RWPE1 (cell line): ENCODE data around the gene ERBB3.
"Not testable (repeated sequence)": the region's sequence is repeated elsewhere in the genome, so short reads cannot be mapped to it uniquely, and the experiment has no call there.

Source experiments
- CTCF ChIA-PET: fragments of 350-600 bp; sonication (Branson Sonifier 250); formaldehyde crosslinking; extraction: SDS; loops from one replicate; lab custom pipeline; 2021; lab: Yijun Ruan, JAX
- POLR2A ChIA-PET: fragments of 400-600 bp; formaldehyde crosslinking; extraction: SDS; loops from one replicate; lab custom pipeline; 2020; ENCODE audit warnings: antibody characterized with exemption; ENCODE audit not compliant: low non-redundant PET; lab: Yijun Ruan, JAX
- DNase-seq: peaks from one replicate; pipeline ENCODE4 v3.0.0; 2012; ENCODE audit warnings: low spot score
- H3K27ac ChIP-seq: fragments of 450-650 bp; 2 replicates; pipeline ENCODE4 v1.5.1; 2017
- CTCF ChIP-seq: fragments of 450-650 bp; conservative IDR thresholded peaks from 2 replicates; pipeline ENCODE4 v1.5.1; 2017; ENCODE audit warnings: low read depth, mild to moderate bottlenecking

ERBB3 gene

GRCh38 chr12:56105609-56105902, 25.6 kb downstream of the ERBB3 start:
- CTCF ChIA-PET = interaction anchor here (0.6 to 1.6 kb wide), 4 partner anchors 26 to 371 kb away, joined by 3 to 5 read pairs (median 4); no protein-coding TSS in a partner anchor
- no peak overlapping the region for H3K27ac ChIP-seq
- no peak for TF ChIP-seq CTCF
- no peak for DNase-seq
- POLR2A ChIA-PET = interaction anchor here (2.7 kb wide), 1 partner anchor 12 kb away, joined by 10 read pairs; the partner anchor contains the start of gene ZC3H10

- no peak for TF ChIP-seq CTCF
- ChIA-PET CTCF (interaction anchor here (0.7 to 1.2 kb wide), 3 partner anchors 28 to 82 kb away, joined by 3 to 5 read pairs (median 4); partner anchors contain the start of genes ERBB3 and SMARCC2), POLR2A (no interaction called here)
- no peak for DNase-seq
- H3K27ac ChIP-seq = no peak overlapping the region
These were observed 27.3 kb downstream of the ERBB3 start for GRCh38 chr12:56107242-56107641.

GRCh38 chr12:56110571-56110970, 30.6 kb downstream of the ERBB3 start:
- ChIA-PET POLR2A (no interaction called here), CTCF (interaction anchor here (0.7 to 1.6 kb wide), 2 partner anchors 64 to 65 kb away, joined by 4 to 11 read pairs; no protein-coding TSS in a partner anchor)
- H3K27ac ChIP-seq = peak overlapping the region; percentile 79
- no peak for TF ChIP-seq CTCF
- DNase-seq = peak; percentile 65

DNA sequence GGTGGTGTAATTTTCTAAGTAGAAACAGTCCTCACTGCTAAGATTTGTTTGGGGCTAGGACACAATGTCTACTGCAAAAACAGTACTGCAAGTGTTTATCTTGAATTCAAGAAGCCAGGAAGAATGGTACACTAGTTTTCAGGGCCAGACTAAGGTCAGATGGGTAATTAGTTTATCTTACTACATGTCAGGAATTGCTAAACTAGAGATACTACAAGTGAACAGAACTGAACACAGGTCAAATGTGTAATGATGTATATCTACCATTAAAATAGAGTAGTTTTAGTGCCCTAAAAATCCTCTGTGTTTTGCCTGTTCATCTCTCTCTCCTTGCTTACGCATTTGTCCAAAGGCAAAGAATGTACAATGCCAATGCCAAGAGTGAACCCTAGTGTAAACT, 34.1 kb downstream of the ERBB3 start:
- no peak overlapping the region for H3K27ac ChIP-seq
- ChIA-PET CTCF (no interaction called here), POLR2A (no interaction called here)
- DNase-seq = no peak
- TF ChIP-seq CTCF = no peak

DNA sequence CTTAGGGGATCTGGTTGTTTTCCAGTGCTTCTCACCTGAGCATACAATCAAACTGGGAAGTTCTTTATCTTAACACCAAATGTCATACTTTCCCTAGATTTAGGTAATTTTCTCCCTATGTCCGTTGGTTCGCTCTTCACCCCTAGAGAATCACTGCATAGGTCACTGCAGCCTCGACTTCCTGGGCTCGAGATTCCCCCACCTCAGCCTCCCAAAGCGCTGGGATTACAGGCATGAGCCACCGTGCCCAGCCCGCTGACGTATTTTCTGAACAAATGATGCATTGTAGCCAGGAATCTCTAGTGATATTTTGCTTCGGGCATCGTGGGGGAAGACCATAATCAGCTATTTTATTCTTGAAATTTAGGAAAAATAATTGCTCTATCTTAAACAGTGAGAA, 35.4 kb downstream of the ERBB3 start:
- CTCF ChIA-PET = interaction anchor here (0.6 to 0.7 kb wide), 2 partner anchors 19 to 350 kb away, joined by 4 to 5 read pairs; no protein-coding TSS in a partner anchor
- no peak for TF ChIP-seq CTCF
- peak overlapping the region; percentile 92 for H3K27ac ChIP-seq
- POLR2A ChIA-PET = interaction anchor here (0.6 kb wide), 1 partner anchor 11 kb away, joined by 3 read pairs; the partner anchor contains the start of gene PA2G4
- DNase-seq = no peak

DNA sequence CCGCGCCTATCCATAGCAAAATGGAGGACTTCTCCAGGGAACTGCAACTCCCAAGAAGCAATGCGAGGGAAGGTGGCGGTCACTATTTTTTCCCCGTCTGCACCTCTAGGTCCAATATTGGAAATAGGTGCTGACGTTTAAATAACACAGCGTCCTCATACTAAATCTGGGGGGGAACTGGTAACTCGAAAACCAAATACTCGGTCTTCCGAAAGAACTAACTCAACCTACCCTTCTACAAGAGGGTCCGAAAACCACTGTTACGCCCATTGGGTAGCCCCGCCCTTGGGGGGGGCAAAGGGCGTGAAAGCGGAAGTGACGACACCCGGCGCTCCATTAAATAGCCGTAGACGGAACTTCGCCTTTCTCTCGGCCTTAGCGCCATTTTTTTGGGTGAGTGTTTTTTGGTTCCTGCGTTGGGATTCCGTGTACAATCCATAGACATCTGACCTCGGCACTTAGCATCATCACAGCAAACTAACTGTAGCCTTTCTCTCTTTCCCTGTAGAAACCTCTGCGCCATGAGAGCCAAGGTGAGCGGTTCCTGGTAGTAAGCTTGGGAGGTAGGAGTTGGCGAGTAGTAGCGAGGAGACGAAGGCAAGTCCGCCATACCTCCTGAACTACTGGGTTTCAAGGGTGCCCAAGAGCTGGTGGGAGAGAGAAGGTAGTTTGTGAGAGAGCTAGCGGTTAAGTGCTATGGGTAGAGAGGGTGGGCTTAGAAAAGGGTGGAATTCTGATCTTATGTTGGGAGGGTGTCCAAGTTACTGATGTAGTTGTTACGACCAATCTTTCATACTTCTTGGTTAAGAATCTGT, 36.5 kb downstream of the ERBB3 start, which contains the start of gene RPL41:
TSS of gene RPL41 (plus strand) at position 367 of the 815 bp plus-strand sequence.
- POLR2A ChIA-PET = interaction anchor here (0.5 to 2.1 kb wide), 2 partner anchors 12 to 69 kb away, joined by 3 to 10 read pairs; partner anchors contain the start of gene PA2G4
- peak within 1 kb of the TSS; percentile 92 for H3K27ac ChIP-seq
- peak; percentile 83 for DNase-seq
- CTCF ChIA-PET = interaction anchor here (0.6 to 0.7 kb wide), 2 partner anchors 20 to 377 kb away, joined by 4 read pairs; no protein-coding TSS in a partner anchor
- no peak for TF ChIP-seq CTCF

DNA sequence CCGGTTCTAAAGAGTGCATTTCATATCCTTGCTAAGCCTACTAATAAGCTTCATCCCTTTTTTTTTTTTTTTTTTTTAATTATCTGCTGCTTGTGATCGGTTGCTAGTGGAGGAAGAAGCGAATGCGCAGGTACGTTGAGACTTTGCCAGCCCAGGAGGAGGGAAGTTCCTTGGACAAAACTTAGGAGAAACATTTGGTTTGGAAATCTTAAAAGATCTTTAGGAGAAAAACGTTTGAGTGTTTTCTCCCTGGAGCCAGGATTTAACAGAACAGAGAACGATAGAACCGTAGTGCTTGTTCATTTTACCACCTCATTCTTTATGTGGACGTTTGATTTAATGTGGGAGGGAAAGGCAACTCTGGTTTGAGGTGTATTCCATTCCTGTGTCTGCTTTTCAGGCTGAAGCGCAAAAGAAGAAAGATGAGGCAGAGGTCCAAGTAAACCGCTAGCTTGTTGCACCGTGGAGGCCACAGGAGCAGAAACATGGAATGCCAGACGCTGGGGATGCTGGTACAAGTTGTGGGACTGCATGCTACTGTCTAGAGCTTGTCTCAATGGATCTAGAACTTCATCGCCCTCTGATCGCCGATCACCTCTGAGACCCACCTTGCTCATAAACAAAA, 37.2 kb downstream of the ERBB3 start:
- H3K27ac ChIP-seq = peak overlapping the region; percentile 92
- ChIA-PET POLR2A (interaction anchor here (0.5 to 2.1 kb wide), 2 partner anchors 13 to 70 kb away, joined by 3 to 10 read pairs; partner anchors contain the start of gene PA2G4), CTCF (interaction anchor here (0.7 to 5.3 kb wide), 2 partner anchors 72 to 377 kb away, joined by 4 to 36 read pairs; partner anchors contain the start of gene SMARCC2)
- not testable (repeated sequence) for DNase-seq
